Neural cell (in vitro differentiated cells): Measurements from ENCODE around the gene MKRN2OS. TPM values are rescaled to one million over a fixed set of nuclear protein-coding genes. Genes with fewer than 3 reads are reported as not detected.

Experiments
- H2AFZ ChIP-seq: fragments of 200-600, 300-800 bp; sonication (generic), shearing (Covaris generic); 2 replicates; pipeline ENCODE4 v1.6.0; 2014; ENCODE audit warnings: low read depth, mild to moderate bottlenecking, antibody characterized with exemption, low read length, moderate library complexity
- H3F3A ChIP-seq: fragments of 200-600 bp; shearing (Covaris generic); 2 replicates; pipeline ENCODE4 v1.6.1; 2016; ENCODE audit warnings: mild to moderate bottlenecking, moderate library complexity, mixed read lengths, antibody characterized with exemption, low read length; ENCODE audit not compliant: insufficient read depth, poor library complexity, severe bottlenecking
- H3K27ac ChIP-seq: fragments of 200-600, 300-800 bp; sonication (generic), shearing (Covaris generic); 2 replicates; pipeline ENCODE4 v1.5.1; 2014; ENCODE audit warnings: mild to moderate bottlenecking, low read length, moderate library complexity
- H3K27me3 ChIP-seq: fragments of 300-800, 200-600 bp; sonication (generic), shearing (Covaris generic); 2 replicates; pipeline ENCODE4 v1.6.0; 2014; ENCODE audit warnings: mild to moderate bottlenecking, low read depth, low read length, moderate library complexity; ENCODE audit not compliant: insufficient read depth
- H3K36me3 ChIP-seq: fragments of 300-800, 200-600 bp; sonication (generic), shearing (Covaris generic); 2 replicates; pipeline ENCODE4 v1.5.1; 2014; ENCODE audit warnings: mild to moderate bottlenecking, antibody characterized with exemption, low read length, moderate library complexity; ENCODE audit not compliant: insufficient read depth
- H3K4me2 ChIP-seq: fragments of 300-800, 200-600 bp; sonication (generic), shearing (Covaris generic); 2 replicates; pipeline ENCODE4 v1.6.0; 2014; ENCODE audit warnings: mild to moderate bottlenecking, low read length
- H3K4me3 ChIP-seq: fragments of 300-800, 200-600 bp; sonication (generic), shearing (Covaris generic); 2 replicates; pipeline ENCODE4 v1.5.1; 2014; ENCODE audit warnings: mild to moderate bottlenecking, low read length, moderate library complexity
- H3K79me2 ChIP-seq: fragments of 200-600 bp; shearing (Covaris generic); replicated peaks from 2 replicates; pipeline ENCODE4 v1.6.0; 2014; ENCODE audit warnings: mild to moderate bottlenecking, low read length, moderate library complexity; ENCODE audit not compliant: insufficient read depth
- H3K9ac ChIP-seq: fragments of 300-800, 200-600 bp; sonication (generic), shearing (Covaris generic); 2 replicates; pipeline ENCODE4 v1.6.1; 2016; ENCODE audit warnings: mild to moderate bottlenecking, low read length, mixed read lengths
- H3K9me2 ChIP-seq: fragments of 200-600 bp; shearing (Covaris generic); 2 replicates; pipeline ENCODE4 v1.6.1; 2016; ENCODE audit warnings: mild to moderate bottlenecking, low read length, mixed read lengths; ENCODE audit not compliant: insufficient read depth
- H3K9me3 ChIP-seq: fragments of 200-600, 300-800 bp; sonication (generic), shearing (Covaris generic); 2 replicates; pipeline ENCODE4 v1.6.1; 2016; ENCODE audit warnings: mild to moderate bottlenecking, mixed run types, low read length, moderate library complexity, mixed read lengths
- H4K20me1 ChIP-seq: fragments of 200-600 bp; shearing (Covaris generic); 2 replicates; pipeline ENCODE4 v1.6.1; 2016; ENCODE audit warnings: mild to moderate bottlenecking, mixed run types; ENCODE audit not compliant: insufficient read depth
- EP300 ChIP-seq: fragments of 450-650 bp; conservative IDR thresholded peaks from 2 replicates; pipeline ENCODE4 v1.6.1; 2014; ENCODE audit warnings: antibody characterized with exemption, mild to moderate bottlenecking, moderate library complexity; ENCODE audit not compliant: poor library complexity, severe bottlenecking
- EZH2 ChIP-seq: fragments of 200-600, 300-800 bp; shearing (Covaris generic), sonication (generic); IDR thresholded peaks from 2 replicates; pipeline ENCODE4 v1.6.1; 2014; ENCODE audit warnings: antibody characterized with exemption, low read length, borderline replicate concordance, mild to moderate bottlenecking; ENCODE audit not compliant: insufficient read depth, poor library complexity, severe bottlenecking
- MXI1 ChIP-seq: fragments of 450-650 bp; conservative IDR thresholded peaks from 2 replicates; pipeline ENCODE4 v1.6.1; 2014; ENCODE audit warnings: antibody characterized with exemption, mild to moderate bottlenecking; ENCODE audit not compliant: poor library complexity, severe bottlenecking
- POLR2AphosphoS5 ChIP-seq: IDR thresholded peaks from 2 replicates; pipeline ENCODE4 v1.6.1; 2012
- RAD21 ChIP-seq: fragments of 450-650 bp; conservative IDR thresholded peaks from 2 replicates; pipeline ENCODE4 v1.6.1; 2014; ENCODE audit warnings: antibody characterized with exemption, mild to moderate bottlenecking, moderate library complexity
- REST ChIP-seq: IDR thresholded peaks from 2 replicates; pipeline ENCODE4 v1.6.1; 2012; ENCODE audit warnings: borderline replicate concordance
- SMC3 ChIP-seq: fragments of 450-650 bp; conservative IDR thresholded peaks from 2 replicates; pipeline ENCODE4 v1.6.1; 2014; ENCODE audit warnings: antibody characterized with exemption, mild to moderate bottlenecking, moderate library complexity; ENCODE audit not compliant: poor library complexity
- TAF1 ChIP-seq: IDR thresholded peaks from 2 replicates; pipeline ENCODE4 v1.6.1; 2012; ENCODE audit warnings: low read depth
- polyA plus RNA-seq: library from polyadenylated mRNA; depleted of rRNA; stranded (reverse); fragments of >200 nt; gene quantifications from 2 replicates; pipeline ENCODE4 v1.2.3, GENCODE V29; 2014
- TF ChIP-seq, protein P1 (sequence below): fragments of 450-650 bp; IDR thresholded peaks from 2 replicates; pipeline ENCODE4 v1.5.1; 2014; ENCODE audit warnings: antibody characterized with exemption, mild to moderate bottlenecking, moderate library complexity; ENCODE audit not compliant: poor library complexity, severe bottlenecking

MKRN2OS gene
- polyA plus RNA-seq, 1 donor from 2014 or later: 0.36 TPM

DNA sequence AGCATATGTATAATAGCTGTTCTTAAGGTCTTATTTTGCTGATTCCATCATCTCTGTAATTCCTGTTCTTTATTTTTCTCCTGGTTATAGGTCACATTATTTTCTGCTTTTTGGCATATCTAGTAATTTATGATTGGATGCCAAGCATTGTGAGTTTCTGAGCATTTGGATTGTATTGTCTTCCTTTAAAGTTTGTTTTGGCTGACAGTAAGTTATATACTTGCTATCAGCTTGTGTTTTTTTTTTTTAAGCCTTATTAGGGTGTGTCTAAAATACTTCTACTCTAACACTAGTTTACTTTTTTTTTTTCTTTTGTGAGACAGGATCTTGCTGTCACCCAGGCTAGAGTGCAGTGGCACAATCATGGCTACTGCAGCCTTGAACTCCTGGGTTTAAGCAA is 21.7 kb upstream of the MKRN2OS start:
- H3K36me3 ChIP-seq: peaks cover 6% of the 10 kb centered on the region
- no peak for TF ChIP-seq RAD21
- TF ChIP-seq, protein P1, sequence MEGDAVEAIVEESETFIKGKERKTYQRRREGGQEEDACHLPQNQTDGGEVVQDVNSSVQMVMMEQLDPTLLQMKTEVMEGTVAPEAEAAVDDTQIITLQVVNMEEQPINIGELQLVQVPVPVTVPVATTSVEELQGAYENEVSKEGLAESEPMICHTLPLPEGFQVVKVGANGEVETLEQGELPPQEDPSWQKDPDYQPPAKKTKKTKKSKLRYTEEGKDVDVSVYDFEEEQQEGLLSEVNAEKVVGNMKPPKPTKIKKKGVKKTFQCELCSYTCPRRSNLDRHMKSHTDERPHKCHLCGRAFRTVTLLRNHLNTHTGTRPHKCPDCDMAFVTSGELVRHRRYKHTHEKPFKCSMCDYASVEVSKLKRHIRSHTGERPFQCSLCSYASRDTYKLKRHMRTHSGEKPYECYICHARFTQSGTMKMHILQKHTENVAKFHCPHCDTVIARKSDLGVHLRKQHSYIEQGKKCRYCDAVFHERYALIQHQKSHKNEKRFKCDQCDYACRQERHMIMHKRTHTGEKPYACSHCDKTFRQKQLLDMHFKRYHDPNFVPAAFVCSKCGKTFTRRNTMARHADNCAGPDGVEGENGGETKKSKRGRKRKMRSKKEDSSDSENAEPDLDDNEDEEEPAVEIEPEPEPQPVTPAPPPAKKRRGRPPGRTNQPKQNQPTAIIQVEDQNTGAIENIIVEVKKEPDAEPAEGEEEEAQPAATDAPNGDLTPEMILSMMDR: no peak
- H3K27me3 ChIP-seq: no peaks in the 10 kb centered on the region
- H2AFZ ChIP-seq: no peak overlapping the region
- H3K9me3 ChIP-seq: peaks cover 4% of the 10 kb centered on the region
- no peaks in the 10 kb centered on the region for H3F3A ChIP-seq
- H3K9me2 ChIP-seq: no peaks in the 10 kb centered on the region
- no peak overlapping the region for H3K4me2 ChIP-seq
- no peak overlapping the region for H3K9ac ChIP-seq
- no peak overlapping the region for H3K4me3 ChIP-seq
- H4K20me1 ChIP-seq: no peaks in the 10 kb centered on the region
- peaks cover 51% of the 10 kb centered on the region for H3K79me2 ChIP-seq
- H3K27ac ChIP-seq: no peak overlapping the region

DNA sequence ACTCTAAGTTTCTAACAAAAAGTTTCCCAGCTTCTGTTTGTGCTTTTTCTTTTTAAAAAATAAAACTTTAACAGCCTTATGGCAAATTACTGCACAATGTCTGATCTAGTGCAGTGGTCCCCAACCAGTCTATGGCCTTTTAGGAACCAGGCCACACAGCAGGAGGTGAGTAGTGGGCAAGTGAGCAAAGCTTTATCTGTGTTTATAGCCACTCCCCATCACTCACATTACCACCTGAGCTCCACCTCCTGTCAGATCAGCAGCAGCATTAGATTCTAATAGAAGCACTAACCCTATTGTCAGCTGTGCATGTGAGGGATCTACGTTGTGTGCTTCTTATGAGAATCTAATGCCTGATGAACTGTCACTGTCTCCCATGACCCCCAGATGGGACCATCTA is 17.2 kb upstream of the MKRN2OS start:
- H3K4me2 ChIP-seq: no peak overlapping the region

DNA sequence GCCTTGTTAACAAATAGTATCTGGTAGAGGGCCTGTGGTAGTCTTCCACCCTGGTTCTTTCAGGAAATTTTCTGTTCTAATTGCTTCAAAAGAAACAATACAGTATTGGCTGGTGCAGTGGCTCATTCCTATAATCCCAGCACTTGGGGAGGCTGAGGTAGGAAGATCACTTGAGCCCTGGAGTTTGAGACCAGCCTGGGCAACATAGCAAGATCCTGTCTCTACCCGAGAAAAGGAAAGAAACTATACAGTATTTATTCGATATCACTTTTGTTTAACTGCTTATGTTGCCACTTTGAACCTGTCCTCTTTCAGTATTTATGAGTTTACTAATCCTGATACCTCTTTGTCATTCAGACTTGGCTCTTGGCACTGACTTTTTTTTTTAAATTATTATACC is 16.1 kb upstream of the MKRN2OS start:
- Histone ChIP-seq H3K9me2 (no peaks in the 10 kb centered on the region), H2AFZ (no peak overlapping the region), H3K79me2 (peaks cover 82% of the 10 kb centered on the region), H3K36me3 (no peaks in the 10 kb centered on the region), H3K4me3 (no peak overlapping the region), H4K20me1 (no peaks in the 10 kb centered on the region), H3F3A (no peaks in the 10 kb centered on the region), H3K4me2 (no peak overlapping the region), H3K9ac (no peak overlapping the region), H3K27me3 (no peaks in the 10 kb centered on the region), H3K27ac (peak overlapping the region; percentile 86), H3K9me3 (peaks cover 4% of the 10 kb centered on the region)
- TF ChIP-seq EP300 (no peak), TAF1 (no peak), REST (no peak), POLR2AphosphoS5 (no peak), SMC3 (no peak), MXI1 (no peak), EZH2 (no peak), RAD21 (no peak)

More for the DNA sequence above, 17.2 kb upstream of the MKRN2OS start:
- H2AFZ ChIP-seq: no peak overlapping the region
- peaks cover 4% of the 10 kb centered on the region for H3K9me3 ChIP-seq
- no peak for TF ChIP-seq REST
- no peak for TF ChIP-seq MXI1
- no peak for TF ChIP-seq RAD21
- TF ChIP-seq SMC3: no peak
- TF ChIP-seq EP300: no peak
- no peak overlapping the region for H3K9ac ChIP-seq
- H3K27ac ChIP-seq: no peak overlapping the region
- H3K79me2 ChIP-seq: peaks cover 87% of the 10 kb centered on the region
- no peaks in the 10 kb centered on the region for H3F3A ChIP-seq
- no peaks in the 10 kb centered on the region for H3K36me3 ChIP-seq
- no peaks in the 10 kb centered on the region for H3K27me3 ChIP-seq
- H4K20me1 ChIP-seq: no peaks in the 10 kb centered on the region
- H3K9me2 ChIP-seq: no peaks in the 10 kb centered on the region
- H3K4me3 ChIP-seq: no peak overlapping the region
